ENCODE measurements around the gene DYNLT1.
"Not testable (repeated sequence)": the region's sequence is repeated elsewhere in the genome, so short reads cannot be mapped to it uniquely, and the experiment has no call there.

DNA sequence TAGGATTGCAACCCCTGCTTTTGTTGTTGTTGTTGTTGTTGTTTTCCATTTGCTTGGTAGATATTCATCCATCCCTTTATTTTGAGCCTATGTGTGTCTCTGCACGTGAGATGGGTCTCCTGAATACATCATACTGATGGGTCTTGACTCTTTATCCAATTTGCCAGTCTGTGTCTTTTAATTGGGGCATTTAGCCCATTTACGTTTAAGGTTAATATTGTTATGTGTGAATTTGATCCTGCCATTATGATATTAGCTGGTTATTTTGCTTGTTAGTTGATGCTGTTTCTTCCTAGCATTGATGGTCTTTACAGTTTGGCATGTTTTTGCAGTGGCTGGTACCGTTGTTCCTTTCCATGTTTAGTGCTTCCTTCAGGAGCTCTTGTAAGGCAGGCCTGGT is 26.3 kb downstream of the DYNLT1 start:
- TF ChIP-seq, protein P1, sequence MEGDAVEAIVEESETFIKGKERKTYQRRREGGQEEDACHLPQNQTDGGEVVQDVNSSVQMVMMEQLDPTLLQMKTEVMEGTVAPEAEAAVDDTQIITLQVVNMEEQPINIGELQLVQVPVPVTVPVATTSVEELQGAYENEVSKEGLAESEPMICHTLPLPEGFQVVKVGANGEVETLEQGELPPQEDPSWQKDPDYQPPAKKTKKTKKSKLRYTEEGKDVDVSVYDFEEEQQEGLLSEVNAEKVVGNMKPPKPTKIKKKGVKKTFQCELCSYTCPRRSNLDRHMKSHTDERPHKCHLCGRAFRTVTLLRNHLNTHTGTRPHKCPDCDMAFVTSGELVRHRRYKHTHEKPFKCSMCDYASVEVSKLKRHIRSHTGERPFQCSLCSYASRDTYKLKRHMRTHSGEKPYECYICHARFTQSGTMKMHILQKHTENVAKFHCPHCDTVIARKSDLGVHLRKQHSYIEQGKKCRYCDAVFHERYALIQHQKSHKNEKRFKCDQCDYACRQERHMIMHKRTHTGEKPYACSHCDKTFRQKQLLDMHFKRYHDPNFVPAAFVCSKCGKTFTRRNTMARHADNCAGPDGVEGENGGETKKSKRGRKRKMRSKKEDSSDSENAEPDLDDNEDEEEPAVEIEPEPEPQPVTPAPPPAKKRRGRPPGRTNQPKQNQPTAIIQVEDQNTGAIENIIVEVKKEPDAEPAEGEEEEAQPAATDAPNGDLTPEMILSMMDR (conservative IDR thresholded peaks at IDR 0.05; ENCODE audit: low read length): not testable (repeated sequence)
- TF ChIP-seq EZH2phosphoT487 (IDR thresholded peaks at IDR 0.05; ENCODE audit: borderline replicate concordance, low read depth, low read length): not testable (repeated sequence)
